HG02938 (cell line): Measurements from ENCODE around the gene APMAP.
A peak's percentile ranks its signal among the peaks of the same experiment; 100 is the strongest.

Experiments used
- ATAC-seq: cut with Tn5 transposase; IDR thresholded peaks from one replicate; pipeline ENCODE4 v1.9.1; 2021; ENCODE audit warnings: mild to moderate bottlenecking, moderate library complexity; ENCODE audit not compliant: unreplicated experiment

The APMAP gene

DNA sequence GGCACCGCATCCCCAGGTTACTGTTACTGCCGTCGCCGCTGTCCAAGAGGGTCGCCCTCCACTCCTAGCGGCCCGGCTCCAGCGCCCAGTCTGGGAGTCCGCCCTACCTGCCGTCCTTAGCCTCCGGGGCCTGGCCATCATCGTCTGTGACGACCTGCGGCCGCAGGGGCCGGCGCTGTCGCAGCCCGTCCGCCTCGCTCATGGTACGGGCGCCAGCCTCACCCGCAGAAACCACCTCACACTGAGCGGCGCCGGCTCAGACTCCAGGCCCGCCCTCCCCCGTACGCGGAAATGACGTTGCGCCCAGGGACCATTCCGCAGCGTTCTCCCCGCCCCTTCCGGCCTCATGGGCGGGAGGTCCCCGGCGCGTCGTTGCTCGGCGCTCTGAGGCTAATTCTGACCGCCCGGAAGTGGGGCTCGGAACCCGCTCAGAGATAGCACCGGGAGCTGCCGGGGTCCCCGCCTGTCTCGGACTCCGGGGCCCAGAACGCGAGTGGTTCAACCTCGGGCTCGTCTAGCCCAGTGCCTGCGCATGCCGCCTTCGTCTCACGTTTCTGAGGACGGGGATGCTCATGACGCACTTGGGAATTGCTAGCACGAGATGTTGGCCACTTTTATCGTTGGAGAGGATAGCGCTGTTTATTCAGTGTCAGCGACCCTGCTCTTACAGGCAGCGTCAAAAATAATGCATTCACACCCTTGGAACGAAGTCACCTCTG is at the start of gene APMAP:
APMAP (minus strand) TSS at position 265 of the 719 bp plus-strand sequence; CDS start at position 202, 63 bp downstream.
- ATAC-seq: peak; percentile 93

GRCh38 chr20:25041813-25042530 is 49.4 kb upstream of the APMAP start:
- no peak for ATAC-seq

DNA sequence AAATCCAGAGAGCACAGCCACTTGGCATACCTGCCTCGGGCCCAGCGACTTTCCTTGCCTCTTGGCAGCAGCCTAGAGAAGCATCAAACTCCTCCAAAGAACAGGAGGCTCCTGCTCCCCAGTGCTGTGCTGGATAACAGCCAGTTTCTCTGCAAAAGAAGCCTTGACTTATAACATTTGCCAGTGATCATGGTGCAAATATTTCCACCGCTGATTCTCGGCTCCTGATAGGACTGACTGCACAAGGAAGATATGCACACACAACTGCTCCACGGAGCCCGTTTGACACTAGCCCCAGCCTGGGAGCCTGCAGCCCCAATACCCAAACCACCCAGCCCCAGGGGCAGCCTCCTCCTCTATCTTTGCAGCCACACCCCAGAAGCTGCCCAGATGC is 47.9 kb upstream of the APMAP start:
- no peak for ATAC-seq

DNA sequence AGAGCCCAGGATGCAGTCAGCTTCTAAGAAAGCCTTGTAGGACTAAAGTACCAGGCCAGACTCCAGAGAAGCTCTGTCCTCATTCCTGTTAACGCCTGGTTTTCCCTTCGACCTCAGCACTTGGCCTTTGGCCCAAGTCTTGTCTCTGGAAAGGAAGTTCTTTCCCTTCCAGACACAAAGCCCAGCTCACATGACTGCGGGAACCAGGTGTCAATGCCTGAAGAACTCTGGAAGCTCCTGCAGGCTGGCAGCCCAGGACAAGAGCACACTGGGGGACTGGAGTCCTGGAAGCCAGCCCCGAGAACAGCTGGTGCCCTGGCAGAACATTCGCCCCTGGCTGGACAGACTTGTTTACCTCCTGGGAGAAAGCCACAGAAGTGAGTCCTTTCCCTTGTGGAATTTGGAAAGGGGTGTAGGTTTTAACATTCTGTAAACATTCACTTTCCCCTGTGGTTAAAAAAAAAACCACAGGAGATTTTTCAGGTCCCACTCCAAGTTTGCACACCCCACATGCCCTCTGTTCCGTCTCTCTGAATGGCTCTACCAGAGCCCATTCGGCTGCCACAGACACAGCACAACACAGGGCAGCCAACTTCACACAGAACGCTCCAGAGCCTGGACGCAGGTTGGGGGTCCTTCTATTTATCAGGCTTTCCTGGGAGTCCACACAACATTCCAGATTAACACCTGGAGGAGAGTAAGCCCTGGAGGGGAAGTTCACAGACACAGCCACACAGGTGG is 47.3 kb upstream of the APMAP start:
- ATAC-seq: no peak

GRCh38 chr20:25038591-25039015 is 46.1 kb upstream of the APMAP start:
- ATAC-seq: no peak

GRCh38 chr20:25038103-25038410 is 45.5 kb upstream of the APMAP start:
- no peak for ATAC-seq

GRCh38 chr20:25037288-25038102 is 44.9 kb upstream of the APMAP start:
- no peak for ATAC-seq

DNA sequence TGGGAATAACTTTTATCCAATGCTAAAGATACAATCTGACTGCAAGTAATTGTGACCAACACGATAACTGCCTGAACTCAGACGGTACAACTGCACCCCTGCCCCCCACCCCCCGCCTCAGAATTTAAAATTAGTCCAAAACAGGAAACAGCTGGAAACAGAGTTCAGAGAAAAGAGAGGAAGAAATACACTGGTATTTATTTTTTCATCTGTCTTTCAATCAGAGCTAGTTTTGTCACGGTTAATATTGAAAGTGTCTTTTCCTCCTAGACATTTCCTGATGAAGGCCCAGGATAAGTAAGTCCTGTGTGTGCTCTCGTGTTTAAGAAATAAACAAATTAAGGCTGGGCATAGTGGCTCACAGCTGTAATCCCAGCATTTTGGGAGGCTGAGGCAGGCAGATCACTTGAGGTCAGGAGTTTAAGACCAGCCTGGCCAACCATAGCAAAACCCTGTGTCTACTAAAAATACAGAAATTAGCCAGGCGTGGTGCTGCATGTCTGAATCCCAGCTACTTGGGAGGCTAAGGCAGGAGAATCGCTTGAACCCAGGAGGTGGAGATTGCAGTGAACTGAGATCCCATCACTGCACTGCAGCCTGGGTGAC is 43.9 kb upstream of the APMAP start:
- ATAC-seq: no peak

- ATAC-seq: no peak
These were observed 43.4 kb upstream of the APMAP start for GRCh38 chr20:25035921-25036320.

DNA sequence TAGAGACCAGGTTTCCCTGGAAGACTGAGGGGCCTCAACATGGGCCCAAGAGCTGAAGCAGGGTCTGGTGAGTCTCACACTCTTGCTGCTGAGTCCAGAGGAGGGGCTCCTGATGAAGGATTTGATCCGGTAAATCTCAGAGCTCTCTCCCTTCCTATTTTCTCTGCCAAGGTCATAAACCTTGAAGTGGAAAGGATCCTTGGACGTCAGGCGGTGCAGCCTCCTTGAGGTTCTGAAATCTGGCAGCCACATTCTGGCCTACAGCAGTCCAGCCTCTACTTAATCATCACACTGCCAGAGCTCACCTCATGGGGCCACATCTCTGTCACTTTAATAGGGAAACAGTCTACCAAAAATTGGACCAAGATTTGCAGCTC is 41.4 kb upstream of the APMAP start:
- no peak for ATAC-seq

DNA sequence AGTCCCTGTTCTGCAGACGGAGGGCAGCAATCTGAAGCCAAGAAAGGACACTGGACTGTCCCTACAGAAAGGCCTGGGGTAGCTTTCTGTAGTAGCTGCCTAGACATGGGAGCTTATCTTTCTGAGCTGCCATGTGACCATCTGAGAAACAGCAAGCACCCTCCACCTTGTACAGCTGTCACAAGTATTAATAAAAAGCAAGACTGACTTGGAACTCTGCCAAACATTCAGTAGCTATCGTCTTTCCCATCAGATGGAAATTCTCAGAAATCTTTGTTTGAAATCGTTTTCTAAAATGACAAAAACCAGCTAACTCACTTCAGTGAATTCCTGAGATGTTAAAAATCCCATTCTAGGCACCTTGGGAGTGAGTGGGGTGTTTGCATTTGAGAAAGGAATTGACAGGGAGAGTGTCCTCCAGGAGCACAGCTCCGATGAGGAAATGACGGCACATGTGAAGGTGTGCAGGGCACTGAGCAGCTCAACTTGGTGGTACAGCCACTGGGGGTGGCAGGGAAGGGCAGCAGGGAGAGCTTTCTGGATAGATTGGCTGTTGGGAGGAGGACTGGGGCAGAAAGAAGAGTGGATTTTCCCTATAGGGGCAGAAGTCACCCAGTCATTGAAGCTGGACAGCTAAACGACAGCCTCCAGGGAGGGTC is 40.8 kb upstream of the APMAP start:
- ATAC-seq: no peak

DNA sequence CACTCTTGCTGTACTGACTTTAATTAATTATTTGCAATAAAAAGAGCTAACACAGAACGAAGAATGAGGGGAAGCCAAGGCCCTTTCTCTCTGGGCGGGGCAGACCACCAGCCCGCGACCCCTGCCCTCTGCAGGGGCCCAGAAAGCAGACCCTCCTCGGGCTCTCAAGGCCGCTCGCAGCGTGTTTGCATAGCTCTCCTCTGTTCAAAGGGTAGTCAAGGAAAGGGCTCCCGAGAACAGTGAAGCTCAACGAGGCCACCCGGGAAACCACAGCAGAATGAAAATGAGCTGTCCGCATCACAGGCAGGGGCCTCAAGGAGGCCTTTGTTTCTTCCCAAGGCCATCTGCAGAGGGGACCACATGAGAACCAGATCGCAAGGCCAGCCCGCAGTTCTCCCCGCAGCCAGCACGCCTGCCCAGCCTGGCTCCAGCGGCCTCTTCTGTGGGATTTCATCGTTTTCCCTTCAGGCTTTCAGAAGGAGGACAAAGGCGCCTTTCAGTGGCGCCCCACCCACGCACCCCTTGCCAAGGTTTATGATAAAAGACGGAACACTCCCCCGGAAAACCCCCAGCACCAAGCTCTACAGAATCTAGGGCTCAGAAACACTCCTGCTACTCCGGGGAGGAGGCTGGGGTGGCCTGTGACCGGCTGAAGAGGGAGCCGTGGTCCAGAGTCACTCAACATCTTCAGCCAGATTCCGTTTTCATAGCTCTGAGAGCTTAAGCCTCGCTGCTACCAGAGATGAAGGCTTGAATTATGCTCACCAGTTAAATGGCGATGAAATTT is 40.1 kb upstream of the APMAP start:
- no peak for ATAC-seq

GRCh38 chr20:25032065-25032477 is 39.5 kb upstream of the APMAP start:
- no peak for ATAC-seq

DNA sequence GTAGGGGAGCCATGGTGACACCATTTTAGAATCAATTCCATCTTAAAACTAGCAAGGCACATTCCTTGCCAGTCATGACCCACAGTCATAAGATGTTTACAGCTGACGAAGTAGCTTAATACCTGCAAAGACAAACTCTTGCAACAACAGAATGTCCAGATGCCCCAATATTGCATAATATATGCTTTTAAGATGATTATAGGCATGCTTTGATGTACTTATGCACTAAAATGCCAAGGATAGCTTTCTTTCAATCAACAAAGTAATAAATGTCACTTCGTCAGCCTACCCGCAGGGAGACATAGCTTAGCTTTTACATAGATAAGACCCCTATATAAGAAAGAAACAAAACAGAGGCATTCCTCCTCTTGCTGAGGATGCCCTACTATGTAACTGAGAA is 38.7 kb upstream of the APMAP start:
- ATAC-seq: no peak

GRCh38 chr20:25030649-25031207 is 38.2 kb upstream of the APMAP start:
- no peak for ATAC-seq

DNA sequence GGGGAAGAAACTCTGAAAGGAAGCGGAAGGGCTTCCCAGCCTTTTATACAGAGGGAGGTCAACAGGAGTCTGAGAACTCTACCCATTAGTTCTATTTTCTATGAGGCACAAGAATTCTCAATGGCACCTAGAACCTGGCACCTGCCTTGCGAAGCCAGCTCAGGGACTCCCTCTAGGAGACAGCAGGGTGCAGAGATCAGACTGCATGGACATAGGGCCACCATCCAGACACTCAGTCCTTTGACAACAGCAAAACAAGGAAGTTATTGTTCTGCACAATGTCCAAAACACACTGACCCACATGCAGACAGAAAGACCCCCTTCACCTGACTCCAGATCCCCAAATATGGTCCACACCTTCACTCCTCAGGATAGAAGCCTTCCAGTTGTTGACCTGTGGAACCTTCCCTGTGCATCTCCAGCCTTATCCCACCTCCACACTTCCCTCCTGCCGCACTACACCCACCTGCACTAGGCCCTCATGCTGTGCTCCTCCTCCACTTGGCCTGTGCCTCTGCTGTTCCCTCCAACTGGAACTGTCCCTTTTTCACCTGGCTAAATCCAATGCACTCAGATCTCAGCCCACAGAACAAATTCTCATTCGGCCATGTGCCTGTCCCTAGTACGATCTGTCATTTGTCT is 37.6 kb upstream of the APMAP start:
- ATAC-seq: no peak

- no peak for ATAC-seq
These were observed 33.5 kb upstream of the APMAP start for GRCh38 chr20:25025986-25026605.
